Esophagus squamous epithelium (tissue), 5 donors: ENCODE results near the gene SMARCD1. TPM values are rescaled to one million over a fixed set of nuclear protein-coding genes. Genes with fewer than 3 reads are reported as not detected.

Experiments
- DNase-seq: peaks from one replicate; lab custom pipeline; 2025; lab: John Stamatoyannopoulos, UW
- H3K27ac ChIP-seq, 4 donors: fragments of 200-600 bp; sonication (generic); one replicate each; pipeline ENCODE4 v1.5.1; 2016 to 2019; ENCODE audit warnings: mild to moderate bottlenecking in 1 of 4
- H3K27me3 ChIP-seq, 4 donors: fragments of 200-600 bp; sonication (generic); 1 replicate in 3 of 4; 2 replicates in 1 of 4; pipeline versions ENCODE4 v1.5.1 to v1.6.0; 2017 to 2021; ENCODE audit warnings: antibody characterized with exemption in 1 of 4
- H3K36me3 ChIP-seq, 3 donors: fragments of 200-600 bp; sonication (generic); one replicate each; pipeline ENCODE4 v1.5.1; 2016 to 2019
- H3K4me1 ChIP-seq, 3 donors: fragments of 200-600 bp; sonication (generic); one replicate each; pipeline ENCODE4 v1.5.1; 2017 to 2019
- H3K4me3 ChIP-seq, 4 donors: fragments of 200-600 bp; sonication (generic); 1 replicate in 3 of 4; 2 replicates in 1 of 4; pipeline ENCODE4 v1.5.1; 2016 to 2019; ENCODE audit warnings: mild to moderate bottlenecking in 2 of 4, moderate library complexity in 1 of 4
- H3K9me3 ChIP-seq, 3 donors: fragments of 200-600 bp; sonication (generic); one replicate each; pipeline ENCODE4 v1.5.1; 2016 to 2019
- POLR2A ChIP-seq, 4 donors: fragments of 450-650 bp; IDR thresholded peaks; one replicate each; pipeline ENCODE4 v1.6.1; 2017; ENCODE audit warnings: antibody characterized with exemption in 4 of 4, mild to moderate bottlenecking in 4 of 4, moderate library complexity in 3 of 4
- WGBS, 2 donors: methylation state at CpG; one replicate each; pipeline ENCODE4 v1.1.5; 2018; 5-methylcytosine and 5-hydroxymethylcytosine counted together
- intact Hi-C: fragments of 100-400 bp; cut with DNase I; formaldehyde crosslinking; loops from one replicate; pipeline ENCODE4 v1.15.0; 2022
- total RNA-seq, 4 donors: library from RNA; depleted of rRNA; stranded (reverse); fragments of >200 nt; gene quantifications; one replicate each; pipeline ENCODE4 v1.1.0, GENCODE V29; 2016
- TF ChIP-seq, protein P1 (sequence below), 6 experiments: fragments of 450-650 bp in 4 of 6; fragments of 200-600 bp in 2 of 6; sonication (generic) in 2 of 6; IDR thresholded peaks; one replicate each; pipeline ENCODE4 v1.5.1; 2016 to 2019; ENCODE audit warnings: antibody characterized with exemption in 6 of 6, mild to moderate bottlenecking in 4 of 6, moderate library complexity in 4 of 6
- donor health status: DM: yes; HTN: yes; CAD: no.

The SMARCD1 gene
- total RNA-seq, 4 donors from 2014 or later: 34.5 to 67.8 (median 46.5) TPM

DNA sequence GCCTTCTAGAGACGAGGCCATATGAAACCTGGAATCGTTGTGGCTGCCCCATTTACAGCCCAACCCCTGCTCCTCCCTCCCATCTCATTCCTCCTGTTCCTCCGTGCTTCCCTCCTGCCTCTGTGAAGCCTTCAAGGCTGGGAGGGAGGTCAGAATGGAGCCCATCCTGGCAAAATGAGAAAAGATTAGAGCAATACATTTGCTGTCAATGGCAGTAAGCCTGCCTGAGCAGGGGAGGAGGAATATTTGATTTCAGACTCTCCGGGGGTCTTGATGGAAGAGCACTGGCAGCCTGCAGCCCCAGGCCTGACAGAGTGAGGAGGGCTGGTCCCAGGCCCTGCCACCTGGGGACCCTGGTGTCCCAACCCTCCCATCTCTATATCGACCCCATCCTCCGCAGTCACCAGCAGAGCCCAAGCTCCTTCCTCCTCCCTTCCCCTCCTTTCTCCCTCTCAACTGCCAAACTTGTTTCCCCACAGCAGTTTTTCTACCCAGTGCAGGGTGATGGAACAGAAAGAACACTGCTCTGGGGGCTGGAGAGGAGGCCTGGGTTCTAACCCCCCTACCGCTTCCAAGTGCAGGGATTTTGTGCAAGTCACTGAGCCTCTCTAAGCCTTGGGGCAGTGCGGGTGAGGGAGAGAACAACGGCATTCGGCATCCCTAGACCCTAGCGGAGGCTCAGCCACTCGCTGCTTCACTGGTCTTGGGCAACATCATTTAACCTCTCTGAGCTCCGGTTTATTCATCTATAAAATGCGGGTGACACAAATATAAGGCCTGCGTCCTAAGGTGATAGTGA, 43.9 kb upstream of the SMARCD1 start:
- no peak for DNase-seq
- intact Hi-C loops: no loop called here
- Histone ChIP-seq H3K27me3 (no peaks in the 10 kb centered on the region), H3K4me3 (no peak overlapping the region), H3K36me3 (no peaks in the 10 kb centered on the region), H3K9me3 (no peaks in the 10 kb centered on the region), H3K27ac (no peak overlapping the region), H3K4me1 (peaks cover 9 to 17% (median 10%) of the 10 kb centered on the region in 3 donors)
- 85 to 86% methylated on average over 13 to 14 of the region's 15 CpGs for WGBS, 2 donors
- no peak for TF ChIP-seq POLR2A (IDR thresholded peaks at IDR 0.05)
- TF ChIP-seq, protein P1, sequence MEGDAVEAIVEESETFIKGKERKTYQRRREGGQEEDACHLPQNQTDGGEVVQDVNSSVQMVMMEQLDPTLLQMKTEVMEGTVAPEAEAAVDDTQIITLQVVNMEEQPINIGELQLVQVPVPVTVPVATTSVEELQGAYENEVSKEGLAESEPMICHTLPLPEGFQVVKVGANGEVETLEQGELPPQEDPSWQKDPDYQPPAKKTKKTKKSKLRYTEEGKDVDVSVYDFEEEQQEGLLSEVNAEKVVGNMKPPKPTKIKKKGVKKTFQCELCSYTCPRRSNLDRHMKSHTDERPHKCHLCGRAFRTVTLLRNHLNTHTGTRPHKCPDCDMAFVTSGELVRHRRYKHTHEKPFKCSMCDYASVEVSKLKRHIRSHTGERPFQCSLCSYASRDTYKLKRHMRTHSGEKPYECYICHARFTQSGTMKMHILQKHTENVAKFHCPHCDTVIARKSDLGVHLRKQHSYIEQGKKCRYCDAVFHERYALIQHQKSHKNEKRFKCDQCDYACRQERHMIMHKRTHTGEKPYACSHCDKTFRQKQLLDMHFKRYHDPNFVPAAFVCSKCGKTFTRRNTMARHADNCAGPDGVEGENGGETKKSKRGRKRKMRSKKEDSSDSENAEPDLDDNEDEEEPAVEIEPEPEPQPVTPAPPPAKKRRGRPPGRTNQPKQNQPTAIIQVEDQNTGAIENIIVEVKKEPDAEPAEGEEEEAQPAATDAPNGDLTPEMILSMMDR (IDR thresholded peaks at IDR 0.05): no peak

DNA sequence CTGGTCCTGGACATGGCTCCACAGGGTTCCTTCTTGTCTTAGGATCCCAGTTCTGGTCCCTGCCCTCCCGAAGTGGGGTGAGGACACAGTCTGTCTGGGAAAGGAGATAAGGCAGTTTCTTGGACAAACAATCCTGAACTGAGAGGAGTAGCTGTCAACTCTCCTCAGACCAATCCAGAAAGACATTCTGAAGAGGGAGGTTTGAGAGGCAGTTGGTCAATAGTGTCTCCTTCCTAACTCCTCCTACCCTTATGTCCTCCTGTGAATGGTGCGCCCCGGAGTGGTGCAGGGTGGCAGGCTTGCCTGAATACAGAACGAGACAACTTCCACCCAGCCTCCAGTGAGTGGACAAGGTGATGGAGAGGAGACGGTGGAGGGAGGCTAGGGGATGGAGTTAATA, 43.2 kb upstream of the SMARCD1 start:
- intact Hi-C loops: no loop called here
- Histone ChIP-seq H3K36me3 (no peaks in the 10 kb centered on the region), H3K9me3 (no peaks in the 10 kb centered on the region), H3K4me3 (no peak overlapping the region), H3K27ac (no peak overlapping the region), H3K4me1 (peaks cover 9 to 17% (median 10%) of the 10 kb centered on the region in 3 donors), H3K27me3 (no peaks in the 10 kb centered on the region)
- DNase-seq: no peak
- 85 to 88% methylated on average over 2 to 4 of the region's 5 CpGs for WGBS, 2 donors
- TF ChIP-seq, protein P1 (IDR thresholded peaks at IDR 0.05): no peak
- no peak for TF ChIP-seq POLR2A (IDR thresholded peaks at IDR 0.05)

DNA sequence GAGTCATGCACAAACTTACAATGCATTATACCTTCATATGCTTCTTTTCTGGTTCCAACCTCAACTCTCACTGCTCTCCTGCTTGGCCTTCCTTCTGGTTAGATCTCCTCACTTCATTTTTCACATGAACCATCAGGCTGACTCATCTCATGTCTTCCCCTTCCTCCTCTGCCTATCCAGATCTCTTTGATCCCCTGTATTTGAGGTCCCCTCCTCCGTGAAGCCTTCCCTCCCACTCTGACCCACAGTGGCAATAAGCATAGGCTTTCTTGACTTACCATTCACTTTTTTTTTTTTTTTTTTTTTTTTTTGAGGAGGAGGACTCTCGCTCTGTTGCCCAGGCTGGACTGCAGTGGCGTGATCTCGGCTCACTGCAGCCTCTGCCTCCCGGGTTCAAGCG, 42.4 kb upstream of the SMARCD1 start:
- no peak overlapping the region for H3K27ac ChIP-seq
- DNase-seq: no peak
- no peak overlapping the region for H3K4me3 ChIP-seq
- no peaks in the 10 kb centered on the region for H3K27me3 ChIP-seq
- intact Hi-C loops: no loop called here
- H3K4me1 ChIP-seq: peaks cover 9 to 17% (median 10%) of the 10 kb centered on the region in 3 donors
- no peaks in the 10 kb centered on the region for H3K36me3 ChIP-seq
- no peak for TF ChIP-seq POLR2A (IDR thresholded peaks at IDR 0.05)
- TF ChIP-seq, protein P1 (IDR thresholded peaks at IDR 0.05): no peak
- no peaks in the 10 kb centered on the region for H3K9me3 ChIP-seq
- 77 to 79% methylated on average over 2 to 6 of the region's 6 CpGs for WGBS, 2 donors

DNA sequence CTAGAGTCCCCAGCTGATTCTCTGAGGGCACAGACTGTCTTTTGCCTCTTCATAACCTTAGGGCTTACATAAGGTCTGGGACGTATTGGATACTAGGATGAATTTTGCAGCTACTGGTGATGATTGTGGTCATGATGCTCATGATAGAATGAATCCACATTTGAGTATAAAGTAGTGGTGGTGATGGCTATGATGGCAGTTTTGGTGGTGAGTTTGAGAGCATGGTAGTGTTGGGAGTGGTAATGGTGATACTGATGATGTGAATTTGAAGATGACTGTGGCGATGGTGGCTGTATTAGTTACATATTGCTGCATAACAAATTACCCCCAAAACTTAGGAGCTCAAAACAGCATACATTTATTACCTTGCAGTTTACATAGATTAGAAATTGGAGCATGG, 41.8 kb upstream of the SMARCD1 start:
- Histone ChIP-seq H3K27me3 (no peaks in the 10 kb centered on the region), H3K27ac (no peak overlapping the region), H3K4me1 (peaks cover 9 to 17% (median 10%) of the 10 kb centered on the region in 3 donors), H3K9me3 (no peaks in the 10 kb centered on the region), H3K4me3 (no peak overlapping the region), H3K36me3 (no peaks in the 10 kb centered on the region)
- intact Hi-C loops: no loop called here
- DNase-seq: no peak
- TF ChIP-seq POLR2A (IDR thresholded peaks at IDR 0.05): no peak
- TF ChIP-seq, protein P1 (IDR thresholded peaks at IDR 0.05): no peak
- WGBS, 2 donors: 87 to 96% methylated on average over 2 of the region's 2 CpGs

DNA sequence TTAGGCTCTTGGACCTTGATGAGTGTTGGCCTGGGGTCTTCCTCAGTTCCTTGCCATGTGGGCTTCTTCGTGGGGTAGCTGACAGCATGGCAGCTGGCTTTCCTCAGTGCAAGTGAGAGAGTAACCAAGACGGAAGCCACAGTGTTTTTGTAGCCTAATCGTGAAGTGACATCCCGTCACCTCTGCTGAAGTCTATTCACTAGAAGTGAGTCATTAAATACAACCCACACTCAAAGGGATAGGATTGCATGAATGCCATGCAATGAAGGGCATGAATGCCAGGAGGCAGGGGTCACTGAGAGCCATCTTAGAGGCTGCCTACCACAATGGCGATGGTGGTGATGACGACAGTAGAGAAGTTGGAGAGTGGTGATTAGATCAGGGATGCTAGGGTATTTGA, 41.3 kb upstream of the SMARCD1 start:
- intact Hi-C loops: no loop called here
- peaks cover 9 to 15% (median 10%) of the 10 kb centered on the region in 3 donors for H3K4me1 ChIP-seq
- no peak overlapping the region for H3K4me3 ChIP-seq
- no peak for DNase-seq
- no peak overlapping the region for H3K27ac ChIP-seq
- H3K27me3 ChIP-seq: no peaks in the 10 kb centered on the region
- TF ChIP-seq POLR2A (IDR thresholded peaks at IDR 0.05): no peak
- TF ChIP-seq, protein P1 (IDR thresholded peaks at IDR 0.05): no peak
- no peaks in the 10 kb centered on the region for H3K36me3 ChIP-seq
- 68 to 74% methylated on average over 5 to 6 of the region's 6 CpGs for WGBS, 2 donors
- no peaks in the 10 kb centered on the region for H3K9me3 ChIP-seq
